ENCODE results near the gene ARL6IP6. TPM values are rescaled to one million over a fixed set of nuclear protein-coding genes. Genes with fewer than 3 reads are reported as not detected.
"Not testable (repeated sequence)": the region's sequence is repeated elsewhere in the genome, so short reads cannot be mapped to it uniquely, and the experiment has no call there.

The ARL6IP6 gene
- total and polyA plus RNA-seq, 7 donors = 5.4 to 18.2 (median 10.3) TPM

- no peaks in the 10 kb centered on the region for H3K9me3 ChIP-seq
- H3K36me3 ChIP-seq = no peaks in the 10 kb centered on the region
- 74 to 84% methylated on average over 2 of the region's 2 CpGs for WGBS, 2 donors
- H3K27ac ChIP-seq = no peak overlapping the region
- H3K4me3 ChIP-seq = no peak overlapping the region
- H3K27me3 ChIP-seq = no peaks in the 10 kb centered on the region
- TF ChIP-seq, protein P1, sequence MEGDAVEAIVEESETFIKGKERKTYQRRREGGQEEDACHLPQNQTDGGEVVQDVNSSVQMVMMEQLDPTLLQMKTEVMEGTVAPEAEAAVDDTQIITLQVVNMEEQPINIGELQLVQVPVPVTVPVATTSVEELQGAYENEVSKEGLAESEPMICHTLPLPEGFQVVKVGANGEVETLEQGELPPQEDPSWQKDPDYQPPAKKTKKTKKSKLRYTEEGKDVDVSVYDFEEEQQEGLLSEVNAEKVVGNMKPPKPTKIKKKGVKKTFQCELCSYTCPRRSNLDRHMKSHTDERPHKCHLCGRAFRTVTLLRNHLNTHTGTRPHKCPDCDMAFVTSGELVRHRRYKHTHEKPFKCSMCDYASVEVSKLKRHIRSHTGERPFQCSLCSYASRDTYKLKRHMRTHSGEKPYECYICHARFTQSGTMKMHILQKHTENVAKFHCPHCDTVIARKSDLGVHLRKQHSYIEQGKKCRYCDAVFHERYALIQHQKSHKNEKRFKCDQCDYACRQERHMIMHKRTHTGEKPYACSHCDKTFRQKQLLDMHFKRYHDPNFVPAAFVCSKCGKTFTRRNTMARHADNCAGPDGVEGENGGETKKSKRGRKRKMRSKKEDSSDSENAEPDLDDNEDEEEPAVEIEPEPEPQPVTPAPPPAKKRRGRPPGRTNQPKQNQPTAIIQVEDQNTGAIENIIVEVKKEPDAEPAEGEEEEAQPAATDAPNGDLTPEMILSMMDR (IDR thresholded peaks at IDR 0.05) = no peak
- TF ChIP-seq EP300 (IDR thresholded peaks at IDR 0.05) = no peak
- TF ChIP-seq POLR2AphosphoS5 (IDR thresholded peaks at IDR 0.05) = no peak
- no peak for TF ChIP-seq POLR2A (IDR thresholded peaks at IDR 0.05)
- intact Hi-C loops (cut with DNase I) = no loop called here
- DNase-seq = no peak
- no peaks in the 10 kb centered on the region for H3K4me1 ChIP-seq
Measured at GRCh38 chr2:152729844-152730243, 11.4 kb downstream of the ARL6IP6 start.

DNA sequence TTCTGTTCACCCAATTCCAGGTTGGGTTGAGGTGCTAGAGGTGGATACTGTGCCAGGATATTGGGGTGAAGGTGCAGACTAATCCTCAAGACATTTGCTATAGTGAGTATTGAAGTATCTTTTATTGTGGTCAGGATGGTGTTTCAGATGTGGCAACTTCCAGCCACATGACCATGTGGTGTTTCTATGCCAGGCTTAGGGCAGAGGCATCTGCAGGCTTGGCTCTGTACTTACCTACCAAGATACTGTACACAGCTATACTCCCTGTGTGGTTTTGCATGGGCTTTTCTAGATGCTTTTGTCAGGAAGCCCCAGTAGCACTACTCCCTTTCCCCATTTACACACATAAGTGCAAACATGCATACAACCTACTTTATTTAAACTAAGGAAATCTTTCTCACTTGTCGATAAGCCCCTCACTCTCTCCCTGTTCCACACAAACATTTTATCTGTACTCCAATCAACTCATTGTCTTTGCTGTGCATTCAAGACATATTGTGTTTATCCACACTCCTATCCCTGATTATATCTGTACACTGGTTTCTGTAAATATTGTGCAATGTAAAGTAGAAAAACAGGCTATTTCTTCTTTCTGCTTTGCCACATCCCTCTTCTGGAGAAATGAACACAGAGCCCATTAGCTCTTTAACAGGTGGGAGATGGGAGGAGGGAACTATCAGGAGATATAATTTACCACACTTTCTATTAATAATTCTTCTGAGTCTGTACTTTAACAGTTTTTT, 12.3 kb downstream of the ARL6IP6 start:
- WGBS, 2 donors = 79 to 94% methylated on average over 1 of the region's 1 CpG
- peaks cover 0 to 4% (median 0%) of the 10 kb centered on the region in 4 donors for H3K36me3 ChIP-seq
- H3K4me3 ChIP-seq = no peak overlapping the region
- no peak for TF ChIP-seq POLR2AphosphoS5 (IDR thresholded peaks at IDR 0.05)
- TF ChIP-seq, protein P1 (IDR thresholded peaks at IDR 0.05) = no peak
- no peak for TF ChIP-seq EP300 (IDR thresholded peaks at IDR 0.05)
- no peak for TF ChIP-seq POLR2A (IDR thresholded peaks at IDR 0.05)
- no peaks in the 10 kb centered on the region for H3K4me1 ChIP-seq
- no peak overlapping the region for H3K27ac ChIP-seq
- H3K9me3 ChIP-seq = no peaks in the 10 kb centered on the region
- H3K27me3 ChIP-seq = no peaks in the 10 kb centered on the region
- no peak for DNase-seq
- intact Hi-C loops (cut with DNase I) = no loop called here

DNA sequence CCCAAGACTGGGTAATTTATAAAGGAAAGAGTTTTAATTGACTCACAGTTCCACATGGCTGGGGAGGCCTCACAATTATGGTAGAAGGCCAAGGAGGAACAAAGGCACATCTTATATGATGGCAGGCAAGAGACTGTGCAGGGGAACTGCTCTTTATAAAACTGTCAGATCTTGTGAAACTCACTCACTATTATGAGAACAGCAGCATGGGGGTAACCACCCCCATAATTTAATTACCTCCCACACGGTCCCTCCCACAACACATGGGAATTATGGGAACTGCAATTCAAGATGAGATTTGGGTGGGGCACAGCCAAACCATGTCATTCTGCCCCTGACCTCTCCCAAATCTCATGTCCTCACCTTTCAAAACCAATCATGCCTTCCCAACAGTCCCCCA, 19.1 kb downstream of the ARL6IP6 start:
- H3K9me3 ChIP-seq; DNase-seq; H3K27me3 ChIP-seq; H3K27ac ChIP-seq; H3K4me3 ChIP-seq; intact Hi-C loops (cut with DNase I); H3K4me1 ChIP-seq: not testable (repeated sequence)
- H3K36me3 ChIP-seq = peaks cover 0 to 37% (median 6%) of the 10 kb centered on the region in 4 donors
- 91 to 94% methylated on average over 1 of the region's 1 CpG for WGBS, 2 donors

GRCh38 chr2:152738438-152738837, 20.0 kb downstream of the ARL6IP6 start:
- DNase-seq = no peak
- Histone ChIP-seq H3K4me1 (peaks cover 0 to 4% (median under 1%) of the 10 kb centered on the region in 4 donors), H3K9me3 (no peaks in the 10 kb centered on the region), H3K36me3 (peaks cover 0 to 37% (median 6%) of the 10 kb centered on the region in 4 donors), H3K27ac (no peak overlapping the region), H3K4me3 (no peak overlapping the region), H3K27me3 (no peaks in the 10 kb centered on the region)
- no peak for TF ChIP-seq POLR2AphosphoS5 (IDR thresholded peaks at IDR 0.05)
- TF ChIP-seq, protein P1 (IDR thresholded peaks at IDR 0.05) = no peak
- 89 to 94% methylated on average over 2 of the region's 2 CpGs for whole genome bisulfite sequencing, 2 donors
- intact Hi-C loops (cut with DNase I) = no loop called here

DNA sequence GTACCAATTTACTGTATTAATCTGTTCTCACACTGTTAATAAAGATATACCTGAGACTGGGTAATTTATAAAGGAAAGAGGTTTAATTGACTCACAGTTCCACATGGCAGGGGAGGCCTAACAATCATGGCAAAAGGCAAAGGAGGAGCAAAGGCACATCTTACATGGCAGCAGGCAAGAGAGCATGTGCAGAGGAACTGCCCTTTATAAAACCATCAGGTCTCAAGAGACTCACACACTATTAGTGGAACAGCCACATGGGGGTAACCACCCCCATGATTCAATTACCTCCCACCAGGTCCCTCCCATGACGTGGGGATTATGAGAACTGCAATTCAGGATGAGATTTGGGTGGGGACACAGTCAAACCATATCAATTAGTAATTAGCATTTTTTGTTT, 21.3 kb downstream of the ARL6IP6 start:
- H3K27ac ChIP-seq; H3K27me3 ChIP-seq; H3K4me3 ChIP-seq; intact Hi-C loops (cut with DNase I); H3K9me3 ChIP-seq; DNase-seq: not testable (repeated sequence)
- WGBS, 2 donors = 85 to 92% methylated on average over 1 of the region's 1 CpG
- peaks cover 0 to 37% (median 6%) of the 10 kb centered on the region in 4 donors for H3K36me3 ChIP-seq
- peaks cover 0 to 13% (median 2%) of the 10 kb centered on the region in 4 donors for H3K4me1 ChIP-seq
